GM21390 (cell line): ENCODE results near the gene SLC7A1.

Source experiments
- ATAC-seq: cut with Tn5 transposase; IDR thresholded peaks from one replicate; pipeline ENCODE4 v1.9.1; 2021; ENCODE audit not compliant: unreplicated experiment

Gene SLC7A1

GRCh38 chr13:29583073-29583785, 12.3 kb downstream of the SLC7A1 start:
- no peak for ATAC-seq

DNA sequence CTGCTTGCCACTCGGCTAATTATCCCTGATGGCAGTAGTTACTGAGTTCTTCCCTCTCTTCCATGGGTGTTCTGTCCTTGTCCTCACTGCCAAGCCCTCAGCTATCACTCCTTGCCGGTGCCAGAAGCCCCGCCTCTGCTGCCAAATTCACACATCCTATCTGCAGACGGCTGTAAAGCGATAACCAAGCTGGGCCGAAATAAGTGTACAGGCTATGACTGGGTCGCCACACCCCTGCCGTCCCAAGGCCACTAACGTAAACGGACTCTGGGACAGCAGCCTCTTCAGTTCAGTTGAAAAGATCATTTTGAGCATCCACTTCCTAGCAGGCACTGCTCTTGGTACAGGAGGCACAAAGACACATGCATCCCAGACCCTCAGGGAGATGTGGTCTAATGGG, 13.3 kb downstream of the SLC7A1 start:
- no peak for ATAC-seq

DNA sequence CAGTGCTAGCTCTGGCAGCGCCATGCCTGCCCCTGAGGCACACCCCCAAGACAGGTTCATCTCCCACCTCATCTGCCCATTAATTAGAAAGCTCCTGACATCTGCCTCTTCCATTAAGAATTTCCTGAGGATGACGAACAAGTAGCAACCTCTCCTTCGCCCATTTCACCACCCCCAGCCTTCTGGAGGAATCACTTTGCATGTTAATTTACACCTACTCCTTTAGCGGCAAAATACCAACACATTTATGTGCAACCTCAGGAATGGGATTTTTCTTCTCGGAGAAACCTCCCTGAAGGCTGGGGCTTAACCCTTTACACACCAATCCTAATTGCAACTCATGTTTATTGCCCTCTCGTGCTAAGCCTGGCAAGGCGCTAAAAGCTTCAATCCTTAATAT, 13.8 kb downstream of the SLC7A1 start:
- ATAC-seq, result no peak

DNA sequence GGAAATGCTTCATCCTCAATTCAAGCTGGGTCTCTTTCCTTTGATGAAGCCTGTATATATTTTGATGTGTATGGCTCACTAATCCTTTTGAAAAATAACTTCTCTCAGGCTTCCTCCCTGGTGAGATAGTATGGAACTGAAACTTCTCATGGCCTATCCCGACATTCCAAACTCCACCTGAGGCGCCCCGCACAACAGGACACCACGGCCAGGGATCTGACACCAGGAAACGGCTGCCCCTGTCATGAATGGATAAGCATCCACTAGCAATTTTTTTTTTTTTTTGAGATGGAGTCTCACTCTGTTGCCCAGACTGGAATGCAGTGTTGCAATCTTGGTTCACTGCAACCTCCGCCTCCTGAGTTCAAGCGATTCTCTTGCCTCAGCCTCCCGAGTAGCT, 16.4 kb downstream of the SLC7A1 start:
- no peak for ATAC-seq

GRCh38 chr13:29578300-29579085, 17.0 kb downstream of the SLC7A1 start:
- no peak for ATAC-seq

DNA sequence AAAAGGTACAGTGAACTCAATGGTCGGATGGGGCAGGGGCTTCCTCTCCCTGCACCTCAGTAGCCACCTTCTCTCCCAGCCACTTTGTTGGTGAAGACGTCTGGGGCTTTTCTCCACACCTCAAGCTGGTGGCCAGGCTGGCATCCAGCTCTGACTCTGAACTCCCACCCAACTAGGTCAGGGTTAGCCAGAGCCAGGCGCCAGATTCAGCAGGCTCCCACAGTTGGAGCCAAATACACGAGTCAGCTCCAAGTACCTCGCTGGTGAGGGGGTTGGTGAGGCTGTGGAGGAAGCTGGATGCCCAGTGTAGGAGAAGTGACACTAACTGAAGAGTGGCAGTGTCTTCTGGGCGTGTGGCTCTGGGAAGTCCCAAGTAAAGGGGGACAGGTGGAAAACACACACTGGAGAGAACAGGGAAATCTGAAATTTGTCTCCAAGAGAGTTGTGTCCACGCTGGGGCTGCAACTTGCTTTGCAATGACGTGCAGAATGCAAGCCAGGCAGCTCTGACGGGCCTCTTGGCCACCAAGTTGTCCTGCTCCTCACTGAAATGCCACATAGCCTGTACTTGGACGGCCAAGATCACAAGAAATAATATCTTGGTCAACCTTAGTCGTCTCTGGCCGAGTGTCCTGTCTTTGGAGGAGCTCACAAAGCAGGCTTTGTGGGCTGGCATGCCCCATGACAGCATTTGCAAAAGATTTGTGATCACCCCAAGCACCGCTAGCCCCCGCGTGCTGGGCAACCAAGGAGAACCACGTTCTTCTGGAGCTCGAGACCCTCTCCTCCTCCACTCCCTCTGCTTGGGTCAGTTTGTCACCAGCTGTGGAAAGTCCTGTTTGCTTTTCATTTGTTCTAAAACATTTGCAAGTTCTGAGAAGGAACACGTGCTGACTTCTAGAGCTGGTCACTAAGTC, 18.1 kb downstream of the SLC7A1 start:
- ATAC-seq, result no peak

GRCh38 chr13:29576581-29576980, 18.9 kb downstream of the SLC7A1 start:
- no peak for ATAC-seq

- ATAC-seq, result no peak
Observed at GRCh38 chr13:29575098-29575497, 20.4 kb downstream of the SLC7A1 start.

DNA sequence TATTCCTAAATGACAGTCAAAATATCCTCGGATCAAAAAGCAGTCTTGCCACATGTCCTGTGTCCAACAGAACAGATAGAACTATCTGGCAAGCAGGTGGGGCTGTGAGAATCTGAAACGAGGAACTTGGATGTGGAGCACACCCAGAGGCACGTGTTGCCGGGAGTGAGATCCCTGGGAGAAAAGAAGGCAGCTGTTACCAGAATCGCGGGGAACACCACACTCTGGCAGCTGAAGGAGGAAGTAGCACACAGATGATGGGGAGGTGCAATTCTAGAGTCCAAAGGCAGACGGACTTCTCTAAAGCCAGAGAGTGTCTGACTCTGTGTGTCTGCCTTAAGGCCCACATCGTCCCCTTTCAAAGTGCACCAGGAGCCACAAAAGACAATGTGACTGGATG, 22.3 kb downstream of the SLC7A1 start:
- ATAC-seq, result no peak

DNA sequence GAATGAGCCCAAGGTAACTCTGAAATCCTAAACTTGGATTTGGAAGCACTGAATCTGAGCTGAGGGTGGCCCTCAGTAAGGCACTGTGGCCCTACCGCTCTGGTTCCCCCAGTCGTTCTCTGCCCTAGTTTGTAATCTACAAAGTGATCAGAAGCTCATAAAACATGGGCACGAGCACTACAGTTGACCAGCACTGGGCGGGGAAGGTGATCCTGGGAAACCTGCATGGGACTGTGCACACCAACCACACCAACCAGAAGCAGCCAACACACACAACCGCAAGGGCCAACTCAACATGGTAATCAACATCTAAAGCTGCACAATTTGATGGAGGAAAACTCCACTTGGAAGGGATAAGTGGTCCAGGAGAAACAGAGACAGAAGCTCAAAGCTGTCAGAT, 22.9 kb downstream of the SLC7A1 start:
- ATAC-seq, result no peak

DNA sequence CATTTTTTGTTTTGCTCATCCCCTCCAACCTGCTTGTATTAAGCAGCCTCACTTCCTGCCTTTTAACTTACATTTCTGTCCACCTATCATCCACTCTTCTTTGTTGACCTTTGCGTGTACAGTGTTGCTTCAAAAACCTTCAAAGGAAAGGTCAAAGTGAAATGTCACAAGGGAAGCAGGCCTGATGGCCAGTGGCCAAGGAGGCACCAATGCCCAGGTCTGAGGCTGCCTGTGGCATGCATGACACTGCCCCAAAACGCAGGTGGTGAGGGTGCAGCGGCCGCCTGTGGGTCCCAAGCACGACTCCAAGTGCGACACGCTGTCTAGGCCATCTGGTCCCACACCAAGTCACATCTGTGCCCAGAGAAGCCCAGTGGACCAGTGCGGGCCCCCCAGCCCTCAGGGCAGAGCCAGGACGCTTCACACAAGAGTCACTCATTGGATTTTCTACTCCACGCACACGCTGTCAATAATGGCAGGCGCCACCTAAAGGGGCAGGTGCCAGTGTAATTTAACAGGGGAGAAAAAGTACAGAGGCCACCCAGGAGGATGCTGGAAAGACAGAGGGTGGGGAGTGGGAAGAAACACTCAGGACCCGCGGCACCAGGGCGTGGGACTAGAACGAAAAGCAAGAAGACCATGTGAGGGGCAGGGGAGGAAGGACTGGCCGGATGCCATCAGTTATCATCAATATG, 23.5 kb downstream of the SLC7A1 start:
- no peak for ATAC-seq

DNA sequence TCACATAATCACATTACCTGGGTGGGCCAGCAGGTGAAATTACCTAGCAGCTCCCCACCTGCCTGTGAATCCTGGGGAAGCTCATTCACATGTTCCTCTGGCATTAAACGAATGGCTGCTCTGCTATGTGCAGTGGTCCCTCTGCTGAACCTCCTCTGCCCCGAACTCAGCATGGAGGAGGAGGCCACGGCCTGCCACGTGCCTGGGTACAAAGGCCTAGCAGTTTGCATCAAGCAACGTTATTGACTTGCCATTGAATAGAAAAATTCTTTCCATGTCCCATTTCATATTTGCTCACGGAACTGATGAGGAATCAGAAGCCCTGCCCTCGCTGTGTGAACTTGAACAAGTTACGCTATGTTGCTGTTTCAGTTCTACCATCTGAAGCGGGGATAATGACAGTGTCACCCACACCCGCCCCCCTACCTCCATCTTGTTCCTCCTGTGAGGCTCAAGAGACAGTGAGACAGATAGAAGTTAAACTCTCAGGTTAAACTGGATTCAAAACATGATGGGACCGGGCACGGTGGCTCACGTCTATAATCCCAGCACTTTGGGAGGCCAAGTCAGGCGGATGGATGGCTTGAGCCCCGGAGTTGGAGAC, 25.3 kb downstream of the SLC7A1 start:
- no peak for ATAC-seq

DNA sequence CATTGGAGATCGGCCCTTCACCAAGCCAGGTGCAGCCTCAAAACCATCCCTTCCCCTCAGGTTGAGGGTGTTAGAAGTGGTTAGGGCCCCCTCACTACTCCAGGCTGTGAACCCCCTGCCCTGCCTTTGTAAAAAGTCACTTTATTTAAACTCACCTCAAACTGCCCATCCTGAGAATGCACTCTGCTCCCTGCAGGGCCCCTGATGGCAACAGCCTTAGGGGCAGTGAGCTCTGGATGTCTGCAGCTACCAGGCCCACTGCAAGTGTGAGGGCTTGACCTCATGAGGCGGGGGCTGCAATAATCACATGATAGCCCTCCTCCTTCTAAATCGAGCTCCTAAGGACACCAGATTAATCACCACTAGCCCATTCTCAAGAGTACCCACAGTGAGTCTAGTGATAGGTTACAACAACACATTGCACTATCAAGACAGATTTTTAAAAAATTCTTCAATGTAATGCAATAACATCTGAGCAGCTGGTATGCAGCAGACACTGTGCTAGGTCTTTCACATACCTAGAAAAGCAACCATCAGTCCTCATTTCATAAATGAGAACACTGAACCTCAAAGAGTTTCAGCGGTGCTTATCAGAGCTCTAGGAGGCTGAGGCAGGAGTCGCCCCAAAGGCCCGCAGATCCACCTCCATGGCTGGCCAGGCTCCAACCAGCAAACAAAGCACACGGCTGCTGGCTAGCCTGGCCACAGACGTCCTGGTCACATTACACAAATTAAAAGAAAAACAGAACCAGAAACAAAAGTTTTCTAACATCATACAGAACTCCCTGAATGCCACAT, 26.0 kb downstream of the SLC7A1 start:
- no peak for ATAC-seq

DNA sequence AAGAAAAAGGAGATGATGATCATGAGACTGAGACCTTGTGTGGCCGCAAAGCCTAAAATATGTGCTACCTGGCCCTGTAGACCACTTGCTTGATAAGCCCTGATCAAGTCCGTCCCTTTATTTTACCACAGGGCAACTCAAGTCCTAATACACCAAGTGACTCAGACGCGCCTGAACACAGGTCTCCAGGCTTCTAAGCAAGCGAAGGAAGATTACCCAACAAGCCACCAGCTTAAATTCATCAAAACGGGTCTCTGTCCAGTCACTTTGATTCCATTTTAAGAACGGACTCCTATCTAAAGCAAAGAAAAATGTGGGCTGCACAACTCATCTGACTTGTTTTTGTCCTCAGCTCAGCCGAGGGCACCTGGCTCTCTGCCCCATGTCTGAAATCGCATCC, 26.8 kb downstream of the SLC7A1 start:
- no peak for ATAC-seq

- ATAC-seq, result no peak
Observed at GRCh38 chr13:29567411-29567810, 28.1 kb downstream of the SLC7A1 start.

DNA sequence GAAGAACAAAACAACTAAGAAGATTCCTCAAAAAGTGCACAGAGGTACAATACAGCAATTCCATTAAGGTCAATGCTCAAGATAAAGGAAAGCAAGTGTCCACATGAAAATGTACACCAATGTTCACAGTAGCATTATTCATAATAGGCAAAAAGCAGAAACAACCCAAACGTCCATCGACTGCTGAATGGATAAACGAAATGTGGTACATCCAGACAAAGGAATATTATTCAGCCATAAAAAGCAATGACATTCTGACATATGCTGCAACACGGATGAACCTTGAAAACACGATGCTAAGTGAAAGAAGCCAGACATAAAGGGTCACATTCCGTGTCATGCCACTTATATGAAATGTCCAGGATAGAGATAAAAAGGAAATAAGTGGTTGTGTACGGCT, 29.3 kb downstream of the SLC7A1 start:
- ATAC-seq, result no peak

DNA sequence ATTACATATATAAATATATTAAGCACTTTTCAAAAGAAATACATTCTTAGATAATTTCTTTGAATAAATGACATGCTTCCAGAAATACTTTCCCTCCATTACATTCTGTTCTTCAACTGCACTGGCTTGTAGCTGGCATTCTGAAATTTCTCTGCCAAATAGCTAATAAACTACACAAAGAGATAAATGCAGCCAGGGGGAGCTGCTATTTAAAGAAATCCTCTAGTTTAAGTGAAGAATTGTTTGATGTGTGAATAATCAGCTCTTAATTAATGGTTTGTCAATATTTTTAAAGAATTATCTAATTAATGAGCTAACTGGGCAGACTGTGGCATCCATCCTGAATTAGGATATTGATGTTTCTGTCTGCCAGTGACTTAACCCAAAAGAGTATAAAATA, 30.7 kb downstream of the SLC7A1 start:
- ATAC-seq, result no peak

GRCh38 chr13:29564373-29564772, 31.1 kb downstream of the SLC7A1 start:
- no peak for ATAC-seq

- ATAC-seq, result no peak
Observed at GRCh38 chr13:29563941-29564340, 31.5 kb downstream of the SLC7A1 start.
